Dermis microvascular lymphatic vessel endothelial cell (primary cell): ENCODE results near the gene DOC2B. TPM values are rescaled to one million over a fixed set of nuclear protein-coding genes. Genes with fewer than 3 reads are reported as not detected.
"Not testable (repeated sequence)": the region's sequence is repeated elsewhere in the genome, so short reads cannot be mapped to it uniquely, and the experiment has no call there.

ENCODE experiments used
- DNase-seq, 2 donors: peaks; one replicate each; pipeline versions ENCODE4 v3.0.0 to v3.0.0-alpha.2; 2010; ENCODE audit warnings: low read depth in 2 of 2
- total RNA-seq: library from RNA; depleted of rRNA; stranded (reverse); fragments of >200 nt; gene quantifications from 2 replicates; pipeline ENCODE4 v1.2.1, GENCODE V29; 2014

The DOC2B gene
- total RNA-seq, 1 donor from 2014 or later, result 10.5 TPM

- no peak for DNase-seq
Measured at GRCh38 chr17:213286-214105, 32.0 kb upstream of the DOC2B start.

GRCh38 chr17:210402-210801 lies 29.0 kb upstream of the DOC2B start:
- no peak for DNase-seq

GRCh38 chr17:208429-208828 lies 27.0 kb upstream of the DOC2B start:
- no peak for DNase-seq

GRCh38 chr17:207775-208174 lies 26.3 kb upstream of the DOC2B start:
- no peak for DNase-seq

GRCh38 chr17:206941-207560 lies 25.6 kb upstream of the DOC2B start:
- DNase-seq, result no peak

- DNase-seq, result not testable (repeated sequence)
Measured at GRCh38 chr17:206484-206883, 25.0 kb upstream of the DOC2B start.

- DNase-seq, result no peak
Measured at GRCh38 chr17:205817-206216, 24.4 kb upstream of the DOC2B start.

GRCh38 chr17:205148-205669 lies 23.8 kb upstream of the DOC2B start:
- DNase-seq, result no peak

GRCh38 chr17:204427-205147 lies 23.1 kb upstream of the DOC2B start:
- no peak for DNase-seq

GRCh38 chr17:202501-202951 lies 21.1 kb upstream of the DOC2B start:
- DNase-seq, result no peak

GRCh38 chr17:201736-202135 lies 20.3 kb upstream of the DOC2B start:
- not testable (repeated sequence) for DNase-seq

- not testable (repeated sequence) for DNase-seq
Measured at GRCh38 chr17:201257-201656, 19.8 kb upstream of the DOC2B start.

- DNase-seq, result no peak
Measured at GRCh38 chr17:200586-200985, 19.1 kb upstream of the DOC2B start.

- DNase-seq, result peak; percentile 89 to 97
Measured at GRCh38 chr17:199806-200545, 18.5 kb upstream of the DOC2B start.

GRCh38 chr17:199191-199604 lies 17.7 kb upstream of the DOC2B start:
- DNase-seq, result peak in 1 of 2 donors; percentile 19

- not testable (repeated sequence) for DNase-seq
Measured at GRCh38 chr17:198225-198624, 16.8 kb upstream of the DOC2B start.

- DNase-seq, result no peak
Measured at GRCh38 chr17:197352-197751, 15.9 kb upstream of the DOC2B start.

GRCh38 chr17:194828-195602 lies 13.6 kb upstream of the DOC2B start:
- DNase-seq, result no peak

- DNase-seq, result no peak
Measured at GRCh38 chr17:193841-194806, 12.7 kb upstream of the DOC2B start.
